Measurements from ENCODE around the gene RPL7A. TPM values are rescaled to one million over a fixed set of nuclear protein-coding genes. Genes with fewer than 3 reads are reported as not detected.

The RPL7A gene
- total RNA-seq, 2 experiments from 2014 or later = 3,479 to 3,507 TPM

DNA sequence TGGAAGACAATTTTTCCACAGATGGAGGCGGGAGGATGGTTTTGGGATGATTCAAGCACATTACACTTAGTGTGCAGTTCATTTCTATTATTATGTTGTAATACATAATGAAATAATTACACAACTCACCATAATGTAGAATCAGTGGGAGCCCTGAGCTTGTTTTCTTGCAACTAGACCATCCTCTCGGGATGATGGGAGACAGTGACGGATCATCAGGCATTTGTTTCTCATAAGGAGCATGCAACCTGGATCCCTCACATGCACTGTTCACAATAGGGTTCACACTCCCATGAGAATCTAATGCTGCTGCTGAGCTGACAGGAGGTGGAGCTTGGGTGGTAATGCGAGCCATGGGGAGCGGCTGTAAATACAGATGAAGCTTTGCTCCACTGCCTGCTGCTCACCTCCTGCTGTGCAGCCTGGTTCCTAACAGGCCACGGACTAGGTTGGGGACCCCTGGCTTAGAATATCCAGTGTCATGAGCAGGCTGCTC lies 29.8 kb downstream of the RPL7A start:
- no peaks in the 10 kb centered on the region for H3K27me3 Mint-ChIP-seq
- TF ChIP-seq, protein P1, sequence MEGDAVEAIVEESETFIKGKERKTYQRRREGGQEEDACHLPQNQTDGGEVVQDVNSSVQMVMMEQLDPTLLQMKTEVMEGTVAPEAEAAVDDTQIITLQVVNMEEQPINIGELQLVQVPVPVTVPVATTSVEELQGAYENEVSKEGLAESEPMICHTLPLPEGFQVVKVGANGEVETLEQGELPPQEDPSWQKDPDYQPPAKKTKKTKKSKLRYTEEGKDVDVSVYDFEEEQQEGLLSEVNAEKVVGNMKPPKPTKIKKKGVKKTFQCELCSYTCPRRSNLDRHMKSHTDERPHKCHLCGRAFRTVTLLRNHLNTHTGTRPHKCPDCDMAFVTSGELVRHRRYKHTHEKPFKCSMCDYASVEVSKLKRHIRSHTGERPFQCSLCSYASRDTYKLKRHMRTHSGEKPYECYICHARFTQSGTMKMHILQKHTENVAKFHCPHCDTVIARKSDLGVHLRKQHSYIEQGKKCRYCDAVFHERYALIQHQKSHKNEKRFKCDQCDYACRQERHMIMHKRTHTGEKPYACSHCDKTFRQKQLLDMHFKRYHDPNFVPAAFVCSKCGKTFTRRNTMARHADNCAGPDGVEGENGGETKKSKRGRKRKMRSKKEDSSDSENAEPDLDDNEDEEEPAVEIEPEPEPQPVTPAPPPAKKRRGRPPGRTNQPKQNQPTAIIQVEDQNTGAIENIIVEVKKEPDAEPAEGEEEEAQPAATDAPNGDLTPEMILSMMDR (IDR thresholded peaks at IDR 0.05) = no peak
- H3K4me1 Mint-ChIP-seq (ENCODE audit: low read depth) = peaks cover 16% of the 10 kb centered on the region
- no peaks in the 10 kb centered on the region for H3K9me3 Mint-ChIP-seq
- ChIA-PET CTCF (interaction anchor here (0.7 to 2.1 kb wide), 4 partner anchors 18 to 231 kb away, joined by 3 to 6 read pairs (median 4); no protein-coding TSS in a partner anchor), POLR2A (interaction anchor here (1.4 to 1.8 kb wide), 6 partner anchors 10 to 36 kb away, joined by 3 to 9 read pairs (median 4); partner anchors contain the start of genes MED22 and RPL7A)
- intact Hi-C loops (cut with micrococcal nuclease) = loop anchor here (10.0 kb wide), 1 partner anchor 107 kb away; no protein-coding TSS in a partner anchor
- no peak overlapping the region for H3K4me3 Mint-ChIP-seq
- H3K36me3 Mint-ChIP-seq (ENCODE audit: low read depth) = peaks cover 21% of the 10 kb centered on the region
- DNase-seq = no peak
- ATAC-seq = no peak
- no peak overlapping the region for H3K27ac Mint-ChIP-seq

DNA sequence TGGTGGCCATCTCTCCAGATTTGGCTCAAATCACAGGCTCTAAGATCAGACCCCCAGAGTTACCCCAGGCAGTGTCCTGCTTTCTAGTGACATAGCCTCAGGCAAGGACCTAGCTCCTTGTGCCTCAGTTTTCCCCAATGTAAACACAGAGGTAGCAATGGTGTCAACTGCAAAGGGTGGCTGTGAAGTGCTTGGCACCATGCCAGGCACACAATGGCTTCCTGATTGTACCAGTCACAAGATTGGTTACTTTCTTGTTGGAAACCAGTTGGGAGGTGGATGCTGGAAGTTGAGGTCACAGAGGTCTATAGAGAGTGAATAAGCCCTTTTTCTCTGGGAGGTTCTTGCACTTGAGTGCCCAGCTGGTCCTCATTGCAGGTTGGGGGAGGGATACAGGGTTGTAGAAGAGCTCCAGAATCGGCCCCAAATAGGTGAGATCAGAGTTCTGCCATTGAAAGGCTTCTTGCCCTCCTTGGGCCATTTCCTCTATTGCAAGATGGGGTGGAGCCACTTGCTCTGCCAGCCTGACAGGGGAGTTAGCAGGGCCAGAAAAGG lies 30.5 kb downstream of the RPL7A start:
- Mint-ChIP-seq H3K9me3 (no peaks in the 10 kb centered on the region), H3K4me1 (ENCODE audit: low read depth) (peaks cover 9% of the 10 kb centered on the region), H3K27me3 (no peaks in the 10 kb centered on the region), H3K27ac (no peak overlapping the region), H3K36me3 (ENCODE audit: low read depth) (peaks cover 14% of the 10 kb centered on the region), H3K4me3 (no peak overlapping the region)
- DNase-seq (no peak), ATAC-seq (no peak)
- intact Hi-C loops (cut with micrococcal nuclease) = loop anchor here (10.0 kb wide), 1 partner anchor 106 kb away; no protein-coding TSS in a partner anchor
- POLR2A ChIA-PET = interaction anchor here (1.4 to 1.8 kb wide), 4 partner anchors 11 to 36 kb away, joined by 3 to 5 read pairs (median 4); partner anchors contain the start of genes MED22 and RPL7A
- CTCF ChIA-PET = interaction anchor here (0.6 to 2.1 kb wide), 3 partner anchors 25 to 231 kb away, joined by 3 to 6 read pairs (median 3); no protein-coding TSS in a partner anchor
- TF ChIP-seq, protein P1 (IDR thresholded peaks at IDR 0.05) = no peak

DNA sequence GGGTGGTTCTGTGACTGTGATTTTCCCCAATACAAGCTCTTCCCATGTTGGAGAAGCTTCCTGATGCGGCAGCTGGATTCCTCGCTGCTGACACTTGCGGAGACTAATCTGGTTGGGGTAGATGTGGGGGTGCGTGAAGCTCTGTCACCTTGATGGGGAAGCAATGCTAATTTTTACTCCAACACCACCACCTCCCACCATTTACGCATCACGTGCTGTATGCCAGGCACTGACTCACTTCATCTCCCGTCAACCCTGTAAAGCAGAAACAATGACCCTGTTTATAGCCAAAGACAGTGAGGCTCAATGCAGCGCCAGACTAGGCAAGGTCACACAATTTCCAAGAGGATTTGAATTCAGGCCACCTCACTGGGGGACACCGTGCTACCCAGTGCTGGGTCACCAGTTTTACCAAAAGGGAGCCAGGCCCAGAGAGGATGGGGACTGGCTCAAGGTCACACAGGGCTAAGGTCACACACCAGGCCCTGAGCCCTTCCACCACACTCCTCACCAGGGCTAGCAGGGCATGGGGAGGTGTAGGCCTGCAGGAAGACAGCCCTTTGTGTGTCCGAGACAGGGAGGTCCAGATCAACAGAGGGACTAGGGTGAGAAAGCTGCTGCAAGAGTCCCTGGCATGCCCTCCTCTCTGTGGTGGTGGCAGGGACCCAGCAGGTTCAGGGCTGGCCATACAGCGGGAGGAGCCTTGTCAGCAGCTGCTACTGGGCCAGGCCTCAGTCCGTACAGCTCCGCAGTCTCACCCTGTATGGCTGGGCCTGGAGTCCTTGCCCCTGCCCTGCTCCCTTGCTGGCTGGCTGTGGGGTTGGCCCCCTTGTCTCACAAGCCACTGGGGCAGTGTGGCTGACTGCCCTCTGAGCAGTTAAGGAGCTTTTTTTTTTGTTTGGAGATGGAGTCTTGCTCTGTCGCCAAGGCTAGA lies 31.4 kb downstream of the RPL7A start:
- H3K27me3 Mint-ChIP-seq = no peaks in the 10 kb centered on the region
- CTCF ChIA-PET = interaction anchor here (0.6 to 1.3 kb wide), 3 partner anchors 33 to 141 kb away, joined by 3 to 4 read pairs (median 4); no protein-coding TSS in a partner anchor
- H3K36me3 Mint-ChIP-seq (ENCODE audit: low read depth) = peaks cover 8% of the 10 kb centered on the region
- intact Hi-C loops (cut with micrococcal nuclease) = loop anchor here (10.0 kb wide), 1 partner anchor 105 kb away; no protein-coding TSS in a partner anchor
- no peak overlapping the region for H3K4me3 Mint-ChIP-seq
- H3K4me1 Mint-ChIP-seq (ENCODE audit: low read depth) = peaks cover 4% of the 10 kb centered on the region
- TF ChIP-seq, protein P1 (IDR thresholded peaks at IDR 0.05) = no peak
- ATAC-seq (no peak), DNase-seq (no peak)
- no peak overlapping the region for H3K27ac Mint-ChIP-seq
- POLR2A ChIA-PET = interaction anchor here (0.8 to 1.8 kb wide), 3 partner anchors 8 to 37 kb away, joined by 3 to 4 read pairs (median 4); partner anchors contain the start of genes MED22 and RPL7A
- H3K9me3 Mint-ChIP-seq = no peaks in the 10 kb centered on the region

DNA sequence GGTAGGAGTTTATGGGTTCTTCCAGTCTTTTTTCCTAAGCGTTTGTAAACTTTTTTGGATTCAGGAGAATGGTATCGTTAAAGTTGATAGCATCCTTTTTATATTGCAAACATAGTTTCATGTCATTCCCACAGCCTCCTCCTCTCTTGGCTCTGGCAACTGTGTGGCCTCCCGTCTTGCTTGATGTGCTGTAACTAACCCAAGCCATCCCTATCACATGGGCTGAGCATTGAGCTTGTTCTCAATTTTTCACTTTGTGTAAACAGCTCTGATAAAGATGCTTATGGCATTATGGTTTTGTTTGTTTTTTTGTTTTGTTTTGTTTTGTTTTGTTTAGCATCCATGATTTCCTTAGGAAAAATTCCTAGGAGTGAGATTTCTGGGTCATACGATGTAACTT lies 32.7 kb downstream of the RPL7A start:
- TF ChIP-seq, protein P1 (IDR thresholded peaks at IDR 0.05) = no peak
- ATAC-seq (no peak), DNase-seq (no peak)
- intact Hi-C loops (cut with micrococcal nuclease) = no loop called here
- Mint-ChIP-seq H3K36me3 (ENCODE audit: low read depth) (no peaks in the 10 kb centered on the region), H3K9me3 (no peaks in the 10 kb centered on the region), H3K4me1 (ENCODE audit: low read depth) (no peaks in the 10 kb centered on the region), H3K27ac (no peak overlapping the region), H3K27me3 (no peaks in the 10 kb centered on the region), H3K4me3 (no peak overlapping the region)
- CTCF ChIA-PET = no interaction called here
- POLR2A ChIA-PET = no interaction called here
